Chondrocyte (in vitro differentiated cells): ENCODE measurements around the gene ERGIC1. TPM values are rescaled to one million over a fixed set of nuclear protein-coding genes. Genes with fewer than 3 reads are reported as not detected.
A peak's percentile ranks its signal among the peaks of the same experiment; 100 is the strongest.

Experiments used
- DNase-seq: peaks from one replicate; pipeline ENCODE4 v3.0.0; 2021; ENCODE audit warnings: mixed read lengths, low spot score
- H3K27ac Mint-ChIP-seq: one replicate; pipeline ENCODE4 v1.8.0; 2021; ENCODE audit warnings: mild to moderate bottlenecking, moderate library complexity, mixed read lengths; ENCODE audit not compliant: unreplicated experiment
- H3K27me3 Mint-ChIP-seq: 2 replicates; pipeline ENCODE4 v1.8.0; 2021; ENCODE audit warnings: low read depth, mixed read lengths
- H3K36me3 Mint-ChIP-seq: 2 replicates; pipeline ENCODE4 v1.8.0; 2021; ENCODE audit warnings: low read depth, mixed read lengths
- H3K4me1 Mint-ChIP-seq: 2 replicates; pipeline ENCODE4 v1.8.0; 2021; ENCODE audit warnings: low read depth, mild to moderate bottlenecking, mixed read lengths
- H3K4me3 Mint-ChIP-seq: one replicate; pipeline ENCODE4 v1.8.0; 2021; ENCODE audit warnings: mild to moderate bottlenecking, moderate library complexity, mixed read lengths; ENCODE audit not compliant: unreplicated experiment
- H3K9me3 Mint-ChIP-seq: 2 replicates; pipeline ENCODE4 v1.8.0; 2021; ENCODE audit warnings: low read depth, mixed read lengths
- total RNA-seq: library from RNA; stranded (reverse); gene quantifications from 3 replicates; pipeline ENCODE4 v1.2.1, GENCODE V29; 2021
- TF ChIP-seq, protein P1 (sequence below): fragments of 200-600 bp; sonication (generic); IDR thresholded peaks from 2 replicates; pipeline ENCODE4 v1.5.0; 2021; ENCODE audit warnings: antibody characterized with exemption, mild to moderate bottlenecking, moderate library complexity

The ERGIC1 gene
- total RNA-seq, 1 donor from 2014 or later, result 141 TPM

DNA sequence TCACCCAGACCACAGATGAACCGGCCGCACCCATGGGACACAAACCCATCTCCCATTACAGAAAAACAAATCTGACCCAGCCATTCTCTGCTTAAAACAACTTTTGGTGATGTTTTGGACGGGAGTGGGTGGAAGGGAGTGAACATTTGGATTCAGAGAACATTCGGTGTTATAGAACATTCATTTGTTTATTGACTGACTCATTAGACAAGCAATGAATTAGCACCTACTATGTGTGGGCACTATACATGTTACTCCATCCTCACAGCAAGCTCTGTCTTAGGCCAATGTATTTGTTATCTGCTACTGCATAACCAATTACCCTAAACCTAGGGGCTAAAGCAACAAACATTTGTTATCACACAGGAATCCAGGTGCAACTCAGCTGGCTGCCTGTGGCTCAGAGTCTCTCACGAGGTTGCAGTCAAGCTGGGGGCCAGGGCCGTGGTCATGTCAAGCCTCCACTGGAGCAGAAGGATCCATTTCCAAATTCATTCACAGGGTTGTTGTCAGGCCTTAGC is 5.1 kb upstream of the ERGIC1 start:
- Mint-ChIP-seq H3K4me1 (peaks cover 28% of the 10 kb centered on the region), H3K27me3 (no peaks in the 10 kb centered on the region), H3K27ac (peak overlapping the region; percentile 30), H3K9me3 (peaks cover 20% of the 10 kb centered on the region), H3K36me3 (peaks cover 15% of the 10 kb centered on the region), H3K4me3 (no peak overlapping the region)
- no peak for DNase-seq
- TF ChIP-seq, protein P1, sequence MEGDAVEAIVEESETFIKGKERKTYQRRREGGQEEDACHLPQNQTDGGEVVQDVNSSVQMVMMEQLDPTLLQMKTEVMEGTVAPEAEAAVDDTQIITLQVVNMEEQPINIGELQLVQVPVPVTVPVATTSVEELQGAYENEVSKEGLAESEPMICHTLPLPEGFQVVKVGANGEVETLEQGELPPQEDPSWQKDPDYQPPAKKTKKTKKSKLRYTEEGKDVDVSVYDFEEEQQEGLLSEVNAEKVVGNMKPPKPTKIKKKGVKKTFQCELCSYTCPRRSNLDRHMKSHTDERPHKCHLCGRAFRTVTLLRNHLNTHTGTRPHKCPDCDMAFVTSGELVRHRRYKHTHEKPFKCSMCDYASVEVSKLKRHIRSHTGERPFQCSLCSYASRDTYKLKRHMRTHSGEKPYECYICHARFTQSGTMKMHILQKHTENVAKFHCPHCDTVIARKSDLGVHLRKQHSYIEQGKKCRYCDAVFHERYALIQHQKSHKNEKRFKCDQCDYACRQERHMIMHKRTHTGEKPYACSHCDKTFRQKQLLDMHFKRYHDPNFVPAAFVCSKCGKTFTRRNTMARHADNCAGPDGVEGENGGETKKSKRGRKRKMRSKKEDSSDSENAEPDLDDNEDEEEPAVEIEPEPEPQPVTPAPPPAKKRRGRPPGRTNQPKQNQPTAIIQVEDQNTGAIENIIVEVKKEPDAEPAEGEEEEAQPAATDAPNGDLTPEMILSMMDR, result no peak

DNA sequence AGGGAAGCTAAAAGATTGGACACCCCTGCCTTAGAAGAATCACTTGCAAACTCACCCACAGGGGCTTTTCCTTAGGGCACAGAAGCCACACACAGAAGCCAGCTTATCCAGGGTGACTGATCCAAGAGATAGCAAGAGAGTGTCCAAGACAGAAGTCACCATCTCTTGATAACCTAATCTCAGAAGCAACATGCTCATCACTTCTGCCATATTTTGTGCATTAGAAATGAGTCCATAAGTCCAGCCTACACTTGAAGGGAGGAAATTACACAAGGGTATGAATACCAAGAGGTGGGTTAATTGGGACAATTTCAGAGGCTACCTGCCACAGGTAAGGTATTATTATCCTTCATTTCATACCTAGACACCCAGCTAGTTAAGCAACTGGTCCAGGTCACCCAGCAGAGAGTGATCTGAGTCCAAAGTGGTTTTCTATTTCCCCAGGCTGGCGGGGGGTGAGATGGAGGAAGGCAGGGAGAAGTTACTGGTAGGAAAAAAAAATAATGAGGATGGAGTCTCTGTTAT is 3.7 kb upstream of the ERGIC1 start:
- peaks cover 32% of the 10 kb centered on the region for H3K4me1 Mint-ChIP-seq
- H3K4me3 Mint-ChIP-seq, result no peak overlapping the region
- no peak overlapping the region for H3K27ac Mint-ChIP-seq

DNA sequence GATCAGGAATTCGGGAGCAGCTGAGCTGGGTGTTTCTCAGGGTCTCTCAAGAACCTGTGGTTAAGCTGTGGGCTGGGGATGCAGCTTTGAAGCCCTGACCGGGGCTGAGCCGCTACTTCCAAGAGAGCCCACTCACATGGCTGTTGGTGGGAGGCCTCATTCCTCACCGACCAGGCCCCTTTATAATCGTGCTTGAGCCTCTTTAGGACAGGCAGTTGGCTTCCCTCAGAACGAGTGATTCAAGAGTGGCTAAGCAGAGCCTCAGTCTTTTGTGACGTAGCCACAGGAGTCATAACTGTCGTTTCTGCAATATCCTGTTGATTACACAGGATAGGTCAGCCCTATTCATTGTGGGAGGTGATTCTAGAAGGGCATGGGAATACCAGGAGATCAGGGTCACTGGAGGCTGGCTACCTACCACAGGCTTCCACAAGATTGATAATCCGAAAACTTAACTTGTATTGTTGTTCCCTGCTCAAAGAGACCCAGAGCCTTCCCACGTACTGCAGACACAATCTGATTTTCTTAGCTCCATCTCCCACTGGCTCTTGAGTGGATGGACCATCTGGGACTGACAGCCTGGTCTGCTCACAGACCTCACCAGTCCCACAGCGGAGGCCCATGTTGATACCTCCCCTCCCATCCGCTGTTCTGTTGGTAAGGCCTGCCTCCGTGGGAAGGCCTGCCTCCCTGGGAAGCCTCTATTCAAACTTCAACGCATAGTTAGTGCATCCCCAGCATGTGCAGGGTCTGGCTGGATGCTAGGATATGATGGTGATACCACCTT is 3.0 kb upstream of the ERGIC1 start:
- no peak for DNase-seq
- TF ChIP-seq, protein P1, result no peak
- H3K4me3 Mint-ChIP-seq, result no peak overlapping the region

More for the DNA sequence above, 3.7 kb upstream of the ERGIC1 start:
- no peak for DNase-seq
- TF ChIP-seq, protein P1, result no peak
- peaks cover 16% of the 10 kb centered on the region for H3K9me3 Mint-ChIP-seq
- H3K27me3 Mint-ChIP-seq, result no peaks in the 10 kb centered on the region
- H3K36me3 Mint-ChIP-seq, result peaks cover 14% of the 10 kb centered on the region

DNA sequence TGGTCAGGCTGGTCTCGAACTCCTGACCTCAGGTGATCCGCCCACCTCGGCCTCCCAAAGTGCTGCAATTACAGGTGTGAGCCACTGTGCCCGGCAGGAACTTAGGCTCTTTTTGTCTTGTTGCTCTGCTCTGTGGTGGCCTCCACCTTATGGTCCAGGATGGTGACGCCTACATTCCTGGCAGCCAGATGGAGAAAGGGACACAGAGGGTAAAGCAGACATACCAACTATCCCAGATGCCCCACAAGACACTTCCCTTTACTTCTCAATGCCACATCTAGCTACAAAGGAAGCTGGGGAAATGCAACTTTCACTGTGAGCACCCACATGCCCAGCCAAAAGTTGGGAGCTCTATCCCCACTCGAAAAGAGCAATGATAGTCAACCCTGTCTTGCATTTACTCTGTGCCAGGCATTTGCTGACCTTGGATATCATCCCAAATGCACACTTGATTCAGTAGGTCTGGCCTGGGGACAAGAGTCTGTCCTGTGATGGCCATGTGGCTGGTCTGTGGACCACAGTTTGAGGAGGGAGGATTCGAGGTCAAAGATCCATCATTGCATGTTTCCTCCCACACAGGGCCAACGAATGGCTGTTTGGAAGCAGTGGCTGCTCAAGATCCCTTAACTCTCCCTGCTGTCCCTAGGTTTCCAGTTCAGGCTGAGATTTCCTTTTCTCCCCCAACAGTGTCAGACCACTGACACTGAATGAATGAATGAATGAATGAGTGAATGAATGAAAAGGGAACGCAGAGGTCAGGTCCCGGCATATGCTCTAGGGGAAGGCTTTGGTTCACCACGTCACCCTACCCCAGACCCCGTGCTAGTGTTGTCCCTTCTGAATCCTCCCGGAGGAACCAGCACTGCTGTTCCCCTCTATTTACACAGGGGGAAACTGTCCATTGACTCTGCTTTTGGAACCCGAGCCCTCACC is 1.4 kb upstream of the ERGIC1 start:
- no peaks in the 10 kb centered on the region for H3K9me3 Mint-ChIP-seq
- DNase-seq, result peak; percentile 28
- H3K4me3 Mint-ChIP-seq, result no peak overlapping the region
- H3K27ac Mint-ChIP-seq, result peak overlapping the region; percentile 79
- TF ChIP-seq, protein P1, result no peak
- H3K36me3 Mint-ChIP-seq, result no peaks in the 10 kb centered on the region
- peaks cover 52% of the 10 kb centered on the region for H3K4me1 Mint-ChIP-seq
- no peaks in the 10 kb centered on the region for H3K27me3 Mint-ChIP-seq

More for the DNA sequence above, 3.0 kb upstream of the ERGIC1 start:
- no peaks in the 10 kb centered on the region for H3K27me3 Mint-ChIP-seq
- H3K9me3 Mint-ChIP-seq, result peaks cover 8% of the 10 kb centered on the region
- H3K36me3 Mint-ChIP-seq, result peaks cover 7% of the 10 kb centered on the region
- peaks cover 39% of the 10 kb centered on the region for H3K4me1 Mint-ChIP-seq
- H3K27ac Mint-ChIP-seq, result peak overlapping the region; percentile 60

DNA sequence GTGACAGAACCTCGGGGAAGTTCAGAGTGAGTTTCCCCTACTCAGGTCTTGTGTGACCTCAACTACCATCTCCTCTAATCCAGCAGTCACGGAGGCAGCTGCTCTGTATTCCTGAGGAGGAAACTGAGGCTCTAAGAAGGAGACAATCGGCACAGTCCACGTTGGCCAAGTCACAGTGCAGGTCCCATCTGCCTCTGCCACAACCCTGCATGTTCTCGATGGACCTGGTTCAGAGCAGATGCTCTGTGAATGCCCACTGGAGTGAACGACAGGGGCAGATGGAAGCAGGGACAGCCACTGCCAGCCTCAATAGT is 722 bp upstream of the ERGIC1 start:
- TF ChIP-seq, protein P1, result no peak
- no peaks in the 10 kb centered on the region for H3K27me3 Mint-ChIP-seq
- no peak overlapping the region for H3K4me3 Mint-ChIP-seq
- H3K27ac Mint-ChIP-seq, result peak overlapping the region; percentile 79
- peak; percentile 57 for DNase-seq
- no peaks in the 10 kb centered on the region for H3K9me3 Mint-ChIP-seq
- H3K36me3 Mint-ChIP-seq, result no peaks in the 10 kb centered on the region
- H3K4me1 Mint-ChIP-seq, result peaks cover 48% of the 10 kb centered on the region
